Spleen (tissue), 7 donors: Measurements from ENCODE around the gene RBBP8.

ENCODE experiments used
- POLR2A ChIP-seq, 3 donors: fragments of 450-650 bp; IDR thresholded peaks; one replicate each; pipeline ENCODE4 v1.5.1; 2017; ENCODE audit warnings: antibody characterized with exemption in 3 of 3, mild to moderate bottlenecking in 1 of 3
- TF ChIP-seq, protein P1 (sequence below), 11 experiments: fragments of 200-600 bp in 7 of 11; fragments of 450-650 bp in 4 of 11; sonication (generic) in 4 of 11; IDR thresholded peaks in 8 of 11; conservative IDR thresholded peaks in 3 of 11; 1 replicate in 7 of 11; 2 replicates in 4 of 11; pipeline versions ENCODE4 v1.4.0 to v1.8.0; 2016 to 2021; ENCODE audit warnings: antibody characterized with exemption in 11 of 11, inconsistent platforms in 4 of 11, mild to moderate bottlenecking in 1 of 11
- donor health status: DM: no; HTN: no; CAD: no; lungs with moderate emphysema.
- donor health status: DM: no; HTN: no; CAD: no.
- donor health status: DM: no; HTN: no; CAD: no.

DNA sequence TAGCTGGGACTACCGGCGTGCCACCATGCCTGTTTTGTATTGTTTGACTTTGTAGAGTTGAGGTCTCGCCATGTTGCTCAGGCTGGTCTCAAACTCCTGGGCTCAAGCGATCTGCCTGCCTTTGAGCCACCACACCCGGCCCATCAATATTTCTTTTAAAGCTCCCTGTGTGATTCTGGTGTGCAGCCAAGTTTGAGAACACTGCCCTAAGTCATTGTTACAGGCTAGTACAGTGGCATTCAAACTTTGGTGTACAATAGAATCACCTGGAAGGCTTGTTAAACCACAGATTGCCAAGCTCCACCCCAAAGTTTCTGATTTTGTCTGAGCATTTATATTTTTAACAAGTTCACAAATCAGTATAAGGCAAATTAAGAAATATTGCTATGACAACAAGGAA, 99.9 kb downstream of the RBBP8 start:
- TF ChIP-seq, protein P1, sequence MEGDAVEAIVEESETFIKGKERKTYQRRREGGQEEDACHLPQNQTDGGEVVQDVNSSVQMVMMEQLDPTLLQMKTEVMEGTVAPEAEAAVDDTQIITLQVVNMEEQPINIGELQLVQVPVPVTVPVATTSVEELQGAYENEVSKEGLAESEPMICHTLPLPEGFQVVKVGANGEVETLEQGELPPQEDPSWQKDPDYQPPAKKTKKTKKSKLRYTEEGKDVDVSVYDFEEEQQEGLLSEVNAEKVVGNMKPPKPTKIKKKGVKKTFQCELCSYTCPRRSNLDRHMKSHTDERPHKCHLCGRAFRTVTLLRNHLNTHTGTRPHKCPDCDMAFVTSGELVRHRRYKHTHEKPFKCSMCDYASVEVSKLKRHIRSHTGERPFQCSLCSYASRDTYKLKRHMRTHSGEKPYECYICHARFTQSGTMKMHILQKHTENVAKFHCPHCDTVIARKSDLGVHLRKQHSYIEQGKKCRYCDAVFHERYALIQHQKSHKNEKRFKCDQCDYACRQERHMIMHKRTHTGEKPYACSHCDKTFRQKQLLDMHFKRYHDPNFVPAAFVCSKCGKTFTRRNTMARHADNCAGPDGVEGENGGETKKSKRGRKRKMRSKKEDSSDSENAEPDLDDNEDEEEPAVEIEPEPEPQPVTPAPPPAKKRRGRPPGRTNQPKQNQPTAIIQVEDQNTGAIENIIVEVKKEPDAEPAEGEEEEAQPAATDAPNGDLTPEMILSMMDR (IDR thresholded peaks at IDR 0.05 in 8 of 11, conservative IDR thresholded peaks at IDR 0.05 in 3 of 11), result no peak
- no peak for TF ChIP-seq POLR2A (IDR thresholded peaks at IDR 0.05)
